ENCODE results near the gene PHF23. TPM values are rescaled to one million over a fixed set of nuclear protein-coding genes. Genes with fewer than 3 reads are reported as not detected.
A peak's percentile ranks its signal among the peaks of the same experiment; 100 is the strongest.

PHF23 gene
- total RNA-seq, 6 experiments from 2014 or later, result 57.0 to 75.0 (median 68.2) TPM

DNA sequence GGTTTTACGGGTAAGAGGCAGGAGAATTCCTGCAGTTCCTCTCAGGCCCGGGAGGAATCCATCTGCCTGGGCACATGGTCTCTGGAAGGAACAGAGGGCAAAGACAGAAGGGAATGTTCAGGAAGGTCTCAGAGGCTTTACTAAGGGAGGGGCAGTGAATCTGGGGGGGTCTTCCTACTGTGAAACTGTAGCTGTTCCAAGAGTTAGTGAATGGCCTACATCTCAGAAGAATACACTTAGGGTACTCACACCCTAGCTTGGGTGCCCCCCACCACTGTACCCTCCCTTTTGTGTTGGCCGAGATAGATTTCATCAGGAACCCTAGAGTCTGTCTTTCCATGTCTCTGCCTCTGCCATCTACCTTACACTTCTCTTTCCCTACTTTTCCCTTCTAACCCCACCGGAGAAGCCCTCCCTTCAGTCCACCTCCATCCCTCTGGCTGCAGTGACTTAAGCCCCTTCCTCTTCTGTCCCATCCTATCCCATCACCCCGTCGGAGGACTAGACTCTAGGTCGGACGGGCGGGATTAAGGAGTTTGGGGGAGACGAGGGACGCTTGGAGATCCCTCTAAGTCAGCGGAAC is 19.9 kb downstream of the PHF23 start:
- TF ChIP-seq, protein P1, sequence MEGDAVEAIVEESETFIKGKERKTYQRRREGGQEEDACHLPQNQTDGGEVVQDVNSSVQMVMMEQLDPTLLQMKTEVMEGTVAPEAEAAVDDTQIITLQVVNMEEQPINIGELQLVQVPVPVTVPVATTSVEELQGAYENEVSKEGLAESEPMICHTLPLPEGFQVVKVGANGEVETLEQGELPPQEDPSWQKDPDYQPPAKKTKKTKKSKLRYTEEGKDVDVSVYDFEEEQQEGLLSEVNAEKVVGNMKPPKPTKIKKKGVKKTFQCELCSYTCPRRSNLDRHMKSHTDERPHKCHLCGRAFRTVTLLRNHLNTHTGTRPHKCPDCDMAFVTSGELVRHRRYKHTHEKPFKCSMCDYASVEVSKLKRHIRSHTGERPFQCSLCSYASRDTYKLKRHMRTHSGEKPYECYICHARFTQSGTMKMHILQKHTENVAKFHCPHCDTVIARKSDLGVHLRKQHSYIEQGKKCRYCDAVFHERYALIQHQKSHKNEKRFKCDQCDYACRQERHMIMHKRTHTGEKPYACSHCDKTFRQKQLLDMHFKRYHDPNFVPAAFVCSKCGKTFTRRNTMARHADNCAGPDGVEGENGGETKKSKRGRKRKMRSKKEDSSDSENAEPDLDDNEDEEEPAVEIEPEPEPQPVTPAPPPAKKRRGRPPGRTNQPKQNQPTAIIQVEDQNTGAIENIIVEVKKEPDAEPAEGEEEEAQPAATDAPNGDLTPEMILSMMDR (IDR thresholded peaks at IDR 0.05), result no peak
- H3K9me3 Mint-ChIP-seq, result no peaks in the 10 kb centered on the region
- H3K36me3 Mint-ChIP-seq (ENCODE audit: low read depth), result peaks cover 25% of the 10 kb centered on the region

DNA sequence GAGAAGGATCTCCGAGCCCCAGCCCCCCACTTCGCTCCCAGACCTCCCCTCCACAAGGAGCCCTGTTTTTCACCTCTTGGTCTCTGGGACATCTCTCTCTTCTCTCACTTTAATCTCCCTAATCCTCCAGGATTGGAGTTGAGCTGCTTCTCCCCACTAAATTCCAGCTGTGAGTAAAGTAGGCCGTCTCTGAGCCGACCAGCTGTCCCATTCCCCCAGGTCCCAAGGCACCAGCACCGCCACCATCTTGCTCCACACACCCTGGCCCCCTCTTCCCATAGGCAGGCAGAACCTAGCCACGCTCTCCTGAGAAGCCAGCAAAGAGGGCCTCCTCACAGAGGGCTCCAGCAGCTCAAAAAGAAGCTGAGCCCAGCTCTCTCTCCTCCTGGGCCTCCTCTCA is 20.5 kb downstream of the PHF23 start:
- TF ChIP-seq, protein P1 (IDR thresholded peaks at IDR 0.05), result no peak
- H3K27ac Mint-ChIP-seq, result peak overlapping the region; percentile 92
- H3K27me3 Mint-ChIP-seq (ENCODE audit: insufficient read depth), result peaks cover 33% of the 10 kb centered on the region
- H3K4me1 Mint-ChIP-seq (ENCODE audit: low read depth), result peaks cover 82% of the 10 kb centered on the region
- H3K4me3 Mint-ChIP-seq, result peak overlapping the region; percentile 92
- DNase-seq, result no peak
- no peaks in the 10 kb centered on the region for H3K9me3 Mint-ChIP-seq
- H3K36me3 Mint-ChIP-seq (ENCODE audit: low read depth), result peaks cover 22% of the 10 kb centered on the region

More for the DNA sequence above, 19.9 kb downstream of the PHF23 start:
- no peak for DNase-seq
- Mint-ChIP-seq H3K27ac (peak overlapping the region; percentile 92), H3K4me1 (ENCODE audit: low read depth) (peaks cover 80% of the 10 kb centered on the region), H3K4me3 (peak overlapping the region; percentile 92), H3K27me3 (ENCODE audit: insufficient read depth) (peaks cover 32% of the 10 kb centered on the region)

DNA sequence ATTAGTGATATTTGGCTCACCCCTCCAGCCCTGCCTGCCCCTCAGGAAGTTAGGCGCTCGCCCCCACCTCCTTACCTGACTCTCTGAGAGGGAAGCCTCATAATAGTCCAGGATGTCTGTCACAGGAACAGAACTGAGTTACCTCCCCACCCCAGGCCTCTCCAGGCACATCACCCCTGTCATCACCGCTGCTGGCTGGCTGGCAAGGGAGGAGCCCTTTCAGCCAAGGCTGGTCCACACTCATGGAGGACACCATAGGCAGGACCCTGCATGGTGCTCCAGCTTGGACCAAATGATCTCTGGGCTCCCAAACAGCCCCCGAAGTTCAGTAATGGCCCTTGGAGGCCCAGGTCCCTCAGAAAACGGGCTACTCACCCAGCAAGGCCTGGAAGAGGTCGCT is 21.1 kb downstream of the PHF23 start:
- no peak for DNase-seq
- peaks cover 33% of the 10 kb centered on the region for H3K27me3 Mint-ChIP-seq (ENCODE audit: insufficient read depth)
- H3K36me3 Mint-ChIP-seq (ENCODE audit: low read depth), result peaks cover 22% of the 10 kb centered on the region
- peak overlapping the region; percentile 88 for H3K4me3 Mint-ChIP-seq
- H3K9me3 Mint-ChIP-seq, result no peaks in the 10 kb centered on the region
- H3K27ac Mint-ChIP-seq, result peak overlapping the region; percentile 92
- TF ChIP-seq, protein P1 (IDR thresholded peaks at IDR 0.05), result no peak
- H3K4me1 Mint-ChIP-seq (ENCODE audit: low read depth), result peaks cover 83% of the 10 kb centered on the region

DNA sequence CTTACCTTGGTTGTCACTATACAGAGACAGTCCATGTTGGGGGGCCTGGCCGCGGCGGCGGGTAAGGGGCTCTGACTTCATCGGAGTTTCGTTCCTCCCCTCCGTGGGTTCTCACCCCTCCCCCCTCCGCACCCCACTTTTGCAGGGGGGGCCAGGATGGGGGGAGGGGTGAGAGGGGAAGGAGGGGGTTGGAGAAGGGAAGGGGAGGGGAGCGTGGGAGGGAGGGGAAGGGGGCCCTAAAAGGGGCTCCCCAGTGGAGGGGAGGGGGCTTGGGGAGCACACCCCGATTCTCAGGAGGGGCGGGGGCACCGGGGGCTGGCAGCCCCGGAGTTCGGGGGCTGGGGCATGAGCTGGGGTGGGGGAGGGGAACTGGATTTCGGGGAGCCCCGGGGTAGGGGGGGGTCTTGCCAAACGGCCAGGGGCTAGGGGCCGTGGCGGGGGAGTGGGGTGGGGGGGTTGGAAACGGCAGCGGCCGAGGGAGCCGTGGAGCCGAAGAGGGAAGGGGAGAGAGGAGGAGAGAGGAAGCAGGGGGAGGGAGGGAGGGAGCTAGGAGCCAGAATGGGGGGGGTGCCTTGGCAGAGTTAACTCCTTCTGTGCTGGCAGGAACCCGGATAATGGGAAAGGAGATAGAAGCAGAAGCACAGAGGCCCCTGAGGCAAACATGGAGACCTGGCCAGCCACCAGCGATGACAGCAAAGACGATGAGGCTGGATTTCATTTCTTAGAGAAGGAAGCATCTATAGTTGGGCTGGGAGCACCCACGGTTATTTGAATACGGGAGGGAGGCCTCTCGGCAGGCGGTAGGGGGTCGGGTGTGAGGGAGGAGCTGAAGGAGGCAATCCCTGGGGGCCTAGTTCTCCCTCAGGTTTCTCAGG is 21.9 kb downstream of the PHF23 start:
- TF ChIP-seq, protein P1 (IDR thresholded peaks at IDR 0.05), result no peak
- peaks cover 84% of the 10 kb centered on the region for H3K4me1 Mint-ChIP-seq (ENCODE audit: low read depth)
- H3K27me3 Mint-ChIP-seq (ENCODE audit: insufficient read depth), result peaks cover 33% of the 10 kb centered on the region

DNA sequence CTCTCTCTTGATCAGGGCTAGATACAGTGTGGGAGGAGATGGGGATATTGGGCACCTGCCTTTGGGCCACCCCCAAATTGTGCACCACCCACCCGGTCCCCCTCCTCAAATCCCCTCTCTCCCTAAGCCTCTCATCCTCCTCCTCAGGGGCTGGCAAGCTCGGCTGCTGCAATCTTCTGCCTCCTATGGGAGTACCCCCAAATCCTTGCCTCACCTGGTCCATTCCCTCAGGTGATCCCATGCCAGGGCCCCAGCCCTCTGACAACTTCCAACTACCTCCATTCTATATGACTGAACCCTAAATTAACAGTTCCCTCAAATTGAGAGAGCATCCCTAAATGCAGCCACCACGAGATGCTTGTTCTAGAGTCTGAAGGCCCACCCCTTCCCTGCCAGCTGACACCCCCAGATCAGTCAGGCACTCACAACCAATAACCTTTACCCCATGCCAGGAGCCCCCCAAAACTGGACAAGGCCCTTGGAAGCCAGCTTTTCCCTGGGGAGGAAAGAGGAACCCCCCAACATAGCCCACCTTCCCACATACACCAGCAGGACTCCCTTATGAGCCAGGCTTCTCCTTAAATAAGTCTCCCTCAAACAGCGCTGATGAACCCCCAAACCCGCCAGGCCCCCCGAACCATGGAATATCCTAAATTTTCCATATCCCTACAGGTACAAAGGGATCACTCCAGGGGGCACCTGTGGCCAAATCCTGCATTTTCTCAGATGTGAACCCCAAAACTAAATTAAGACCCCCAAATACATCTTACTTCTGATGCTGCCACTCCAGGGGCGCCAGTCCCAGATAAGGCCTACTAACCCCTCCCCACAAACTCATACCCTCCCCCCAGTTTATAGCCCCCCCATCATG is 22.8 kb downstream of the PHF23 start:
- Mint-ChIP-seq H3K4me1 (ENCODE audit: low read depth) (peaks cover 83% of the 10 kb centered on the region), H3K9me3 (no peaks in the 10 kb centered on the region), H3K27ac (peak overlapping the region; percentile 96), H3K4me3 (peak overlapping the region; percentile 88), H3K36me3 (ENCODE audit: low read depth) (peaks cover 21% of the 10 kb centered on the region), H3K27me3 (ENCODE audit: insufficient read depth) (peaks cover 24% of the 10 kb centered on the region)
- TF ChIP-seq, protein P1 (IDR thresholded peaks at IDR 0.05), result no peak; the same call in 1 of the 2 replicates
- no peak for DNase-seq

More for the DNA sequence above, 21.9 kb downstream of the PHF23 start:
- Mint-ChIP-seq H3K9me3 (no peaks in the 10 kb centered on the region), H3K27ac (peak overlapping the region; percentile 96), H3K36me3 (ENCODE audit: low read depth) (peaks cover 23% of the 10 kb centered on the region), H3K4me3 (peak overlapping the region; percentile 88)
- DNase-seq, result no peak
